ENCODE measurements around the gene DACH1. TPM values are rescaled to one million over a fixed set of nuclear protein-coding genes. Genes with fewer than 3 reads are reported as not detected.
A peak's percentile ranks its signal among the peaks of the same experiment; 100 is the strongest.

DACH1 gene
- total and polyA plus RNA-seq, 4 donors = 1.4 to 42.3 (median 3.7) TPM

GRCh38 chr13:71801165-71801760, 65.7 kb downstream of the DACH1 start:
- Histone ChIP-seq H3K36me3 (ENCODE audit: control insufficient read depth in 4 of 4, insufficient read depth in 4 of 4, low read length in 4 of 4) (no peaks in the 10 kb centered on the region), H3K4me1 (ENCODE audit: control insufficient read depth in 5 of 5, insufficient read depth in 5 of 5, low read length in 5 of 5) (peaks cover 0 to 44% (median 4%) of the 10 kb centered on the region in 5 donors), H3K4me3 (no peak overlapping the region), H3K27ac (ENCODE audit: low read depth in 1 of 2, low read length in 1 of 2) (no peak overlapping the region), H3K9ac (ENCODE audit: insufficient read depth in 1 of 2, low read length in 2 of 2) (no peak overlapping the region), H3K27me3 (ENCODE audit: control insufficient read depth in 3 of 3, insufficient read depth in 3 of 3, low read length in 2 of 3) (no peaks in the 10 kb centered on the region), H3K9me3 (ENCODE audit: control insufficient read depth in 4 of 4, insufficient read depth in 3 of 4, low read length in 3 of 4) (no peaks in the 10 kb centered on the region)
- no peak for DNase-seq
- WGBS, 2 donors = 61 to 83% methylated on average over 3 of the region's 3 CpGs
- no peak for TF ChIP-seq CTCF (IDR thresholded peaks at IDR 0.05; ENCODE audit: control extremely low read depth, extremely low read depth)
- ATAC-seq (ENCODE audit: insufficient read depth, low FRiP score) = no peak

- ATAC-seq (ENCODE audit: insufficient read depth, low FRiP score) = no peak
- DNase-seq = no peak
These were observed 67.7 kb downstream of the DACH1 start for GRCh38 chr13:71799324-71799723.

GRCh38 chr13:71798707-71799106, 68.3 kb downstream of the DACH1 start:
- TF ChIP-seq CTCF (IDR thresholded peaks at IDR 0.05; ENCODE audit: control extremely low read depth, extremely low read depth) = no peak
- no peaks in the 10 kb centered on the region for H3K9me3 ChIP-seq (ENCODE audit: control insufficient read depth in 4 of 4, insufficient read depth in 3 of 4, low read length in 3 of 4)
- no peak for DNase-seq
- no peak overlapping the region for H3K9ac ChIP-seq (ENCODE audit: insufficient read depth in 1 of 2, low read length in 2 of 2)
- ATAC-seq (ENCODE audit: insufficient read depth, low FRiP score) = no peak
- no peaks in the 10 kb centered on the region for H3K36me3 ChIP-seq (ENCODE audit: control insufficient read depth in 4 of 4, insufficient read depth in 4 of 4, low read length in 4 of 4)
- no peak overlapping the region for H3K27ac ChIP-seq (ENCODE audit: low read depth in 1 of 2, low read length in 1 of 2)
- 86 to 100% methylated on average over 1 of the region's 1 CpG for WGBS, 2 donors
- no peaks in the 10 kb centered on the region for H3K27me3 ChIP-seq (ENCODE audit: control insufficient read depth in 3 of 3, insufficient read depth in 3 of 3, low read length in 2 of 3)
- no peak overlapping the region for H3K4me3 ChIP-seq
- H3K4me1 ChIP-seq (ENCODE audit: control insufficient read depth in 5 of 5, insufficient read depth in 5 of 5, low read length in 5 of 5) = peaks cover 0 to 42% (median 2%) of the 10 kb centered on the region in 5 donors

More at GRCh38 chr13:71799324-71799723, 67.7 kb downstream of the DACH1 start:
- H3K9me3 ChIP-seq (ENCODE audit: control insufficient read depth in 4 of 4, insufficient read depth in 3 of 4, low read length in 3 of 4) = no peaks in the 10 kb centered on the region
- H3K27ac ChIP-seq (ENCODE audit: low read depth in 1 of 2, low read length in 1 of 2) = no peak overlapping the region
- TF ChIP-seq CTCF (IDR thresholded peaks at IDR 0.05; ENCODE audit: control extremely low read depth, extremely low read depth) = no peak
- H3K9ac ChIP-seq (ENCODE audit: insufficient read depth in 1 of 2, low read length in 2 of 2) = no peak overlapping the region
- peaks cover 0 to 46% (median 4%) of the 10 kb centered on the region in 5 donors for H3K4me1 ChIP-seq (ENCODE audit: control insufficient read depth in 5 of 5, insufficient read depth in 5 of 5, low read length in 5 of 5)
- WGBS, 2 donors = 72 to 87% methylated on average over 4 of the region's 4 CpGs
- no peaks in the 10 kb centered on the region for H3K36me3 ChIP-seq (ENCODE audit: control insufficient read depth in 4 of 4, insufficient read depth in 4 of 4, low read length in 4 of 4)
- no peak overlapping the region for H3K4me3 ChIP-seq
- no peaks in the 10 kb centered on the region for H3K27me3 ChIP-seq (ENCODE audit: control insufficient read depth in 3 of 3, insufficient read depth in 3 of 3, low read length in 2 of 3)

- 25 to 49% methylated on average over 5 of the region's 5 CpGs for WGBS, 2 donors
- no peak for ATAC-seq (ENCODE audit: insufficient read depth, low FRiP score)
These were observed 69.5 kb downstream of the DACH1 start for GRCh38 chr13:71797517-71797916.

More at GRCh38 chr13:71797517-71797916, 69.5 kb downstream of the DACH1 start:
- Histone ChIP-seq H3K36me3 (ENCODE audit: control insufficient read depth in 4 of 4, insufficient read depth in 4 of 4, low read length in 4 of 4) (no peaks in the 10 kb centered on the region), H3K9ac (ENCODE audit: insufficient read depth in 1 of 2, low read length in 2 of 2) (no peak overlapping the region), H3K9me3 (ENCODE audit: control insufficient read depth in 4 of 4, insufficient read depth in 3 of 4, low read length in 3 of 4) (no peaks in the 10 kb centered on the region), H3K4me3 (no peak overlapping the region), H3K27ac (ENCODE audit: low read depth in 1 of 2, low read length in 1 of 2) (no peak overlapping the region), H3K27me3 (ENCODE audit: control insufficient read depth in 3 of 3, insufficient read depth in 3 of 3, low read length in 2 of 3) (no peaks in the 10 kb centered on the region), H3K4me1 (ENCODE audit: control insufficient read depth in 5 of 5, insufficient read depth in 5 of 5, low read length in 5 of 5) (peaks cover 0 to 30% (median 0%) of the 10 kb centered on the region in 5 donors)
- peak in 1 of 3 donors; percentile 26 for DNase-seq
- no peak for TF ChIP-seq CTCF (IDR thresholded peaks at IDR 0.05; ENCODE audit: control extremely low read depth, extremely low read depth)
